Measurements from ENCODE around the gene SLC46A1. TPM values are rescaled to one million over a fixed set of nuclear protein-coding genes. Genes with fewer than 3 reads are reported as not detected.

The SLC46A1 gene
- total and polyA plus RNA-seq, 2 of the 13 experiments (the other 11 are each of a cell fraction or from before 2014, with no cell fraction given): 19.6 to 22.6 TPM

DNA sequence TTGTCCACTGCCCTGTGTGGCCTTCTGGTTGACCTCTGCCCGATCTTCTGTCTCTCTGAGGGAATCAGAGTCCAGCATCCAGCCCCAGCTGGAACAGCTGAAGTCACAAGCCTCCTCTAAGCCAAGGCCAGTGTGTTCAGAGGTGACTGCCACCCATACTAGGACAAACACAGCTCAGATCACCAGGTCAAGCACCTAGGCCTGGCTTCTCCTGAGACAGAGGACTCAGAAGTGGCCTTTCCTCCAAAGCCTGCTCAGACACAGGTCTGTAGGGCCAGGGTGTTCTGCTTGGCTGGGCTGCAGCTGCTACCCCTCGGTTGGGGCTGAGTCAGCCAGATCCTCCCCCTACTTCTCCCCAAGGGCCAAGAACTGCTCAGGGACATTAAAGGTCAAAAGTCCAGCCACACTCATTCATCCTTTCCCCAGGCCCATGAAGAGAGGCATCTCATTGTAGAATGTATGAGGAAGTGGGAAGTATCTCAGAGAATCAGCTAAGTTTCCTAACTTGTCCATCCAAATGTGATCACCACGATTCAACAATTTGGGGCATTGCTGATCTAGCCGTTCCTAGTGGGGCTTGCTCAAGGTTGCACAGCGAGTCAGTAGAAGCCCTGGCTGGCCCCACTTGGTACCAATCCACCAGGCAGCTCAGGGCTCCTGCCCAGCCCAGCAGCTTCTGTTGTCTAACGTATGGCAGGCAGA, 7.6 kb downstream of the SLC46A1 start (continued):
- TF ChIP-seq, protein P1, sequence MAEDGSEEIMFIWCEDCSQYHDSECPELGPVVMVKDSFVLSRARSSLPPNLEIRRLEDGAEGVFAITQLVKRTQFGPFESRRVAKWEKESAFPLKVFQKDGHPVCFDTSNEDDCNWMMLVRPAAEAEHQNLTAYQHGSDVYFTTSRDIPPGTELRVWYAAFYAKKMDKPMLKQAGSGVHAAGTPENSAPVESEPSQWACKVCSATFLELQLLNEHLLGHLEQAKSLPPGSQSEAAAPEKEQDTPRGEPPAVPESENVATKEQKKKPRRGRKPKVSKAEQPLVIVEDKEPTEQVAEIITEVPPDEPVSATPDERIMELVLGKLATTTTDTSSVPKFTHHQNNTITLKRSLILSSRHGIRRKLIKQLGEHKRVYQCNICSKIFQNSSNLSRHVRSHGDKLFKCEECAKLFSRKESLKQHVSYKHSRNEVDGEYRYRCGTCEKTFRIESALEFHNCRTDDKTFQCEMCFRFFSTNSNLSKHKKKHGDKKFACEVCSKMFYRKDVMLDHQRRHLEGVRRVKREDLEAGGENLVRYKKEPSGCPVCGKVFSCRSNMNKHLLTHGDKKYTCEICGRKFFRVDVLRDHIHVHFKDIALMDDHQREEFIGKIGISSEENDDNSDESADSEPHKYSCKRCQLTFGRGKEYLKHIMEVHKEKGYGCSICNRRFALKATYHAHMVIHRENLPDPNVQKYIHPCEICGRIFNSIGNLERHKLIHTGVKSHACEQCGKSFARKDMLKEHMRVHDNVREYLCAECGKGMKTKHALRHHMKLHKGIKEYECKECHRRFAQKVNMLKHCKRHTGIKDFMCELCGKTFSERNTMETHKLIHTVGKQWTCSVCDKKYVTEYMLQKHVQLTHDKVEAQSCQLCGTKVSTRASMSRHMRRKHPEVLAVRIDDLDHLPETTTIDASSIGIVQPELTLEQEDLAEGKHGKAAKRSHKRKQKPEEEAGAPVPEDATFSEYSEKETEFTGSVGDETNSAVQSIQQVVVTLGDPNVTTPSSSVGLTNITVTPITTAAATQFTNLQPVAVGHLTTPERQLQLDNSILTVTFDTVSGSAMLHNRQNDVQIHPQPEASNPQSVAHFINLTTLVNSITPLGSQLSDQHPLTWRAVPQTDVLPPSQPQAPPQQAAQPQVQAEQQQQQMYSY (CRISPR knock-in tag; IDR thresholded peaks at IDR 0.05): no peak
- TF ChIP-seq HNF4A (CRISPR knock-in tag; IDR thresholded peaks at IDR 0.05) (peak; percentile 69), IRF2 (CRISPR knock-in tag; IDR thresholded peaks at IDR 0.05) (no peak), ZNF552 (CRISPR knock-in tag; IDR thresholded peaks at IDR 0.05; ENCODE audit: borderline replicate concordance) (0 out of 2 replicates have a peak, but pooled peaks have one; percentile 52), NFE2L1 (CRISPR knock-in tag; IDR thresholded peaks at IDR 0.05; ENCODE audit: borderline replicate concordance) (no peak), SKI (IDR thresholded peaks at IDR 0.05; ENCODE audit: partially characterized antibody) (peak; percentile 18), SRY (CRISPR knock-in tag; IDR thresholded peaks at IDR 0.05) (no peak), ZNF839 (CRISPR knock-in tag; IDR thresholded peaks at IDR 0.05; ENCODE audit: borderline replicate concordance) (no peak), TBP (CRISPR knock-in tag; IDR thresholded peaks at IDR 0.05) (no peak), ZNF761 (CRISPR knock-in tag; conservative IDR thresholded peaks at IDR 0.05) (no peak), ZNF354B (CRISPR knock-in tag; IDR thresholded peaks at IDR 0.05) (no peak), ZNF577 (CRISPR knock-in tag; IDR thresholded peaks at IDR 0.05; ENCODE audit: borderline replicate concordance, low read depth) (no peak), ZNF432 (CRISPR knock-in tag; IDR thresholded peaks at IDR 0.05; ENCODE audit: borderline replicate concordance) (no peak), ZNF766 (CRISPR knock-in tag; IDR thresholded peaks at IDR 0.05; ENCODE audit: borderline replicate concordance) (0 out of 2 replicates have a peak, but pooled peaks have one; percentile 65), HDAC1 (CRISPR knock-in tag; IDR thresholded peaks at IDR 0.05) (no peak; the same call in 1 of the 2 replicates)
- TF ChIP-seq, protein P2, sequence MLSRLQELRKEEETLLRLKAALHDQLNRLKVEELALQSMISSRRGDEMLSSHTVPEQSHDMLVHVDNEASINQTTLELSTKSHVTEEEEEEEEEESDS (CRISPR knock-in tag; IDR thresholded peaks at IDR 0.05; ENCODE audit: borderline replicate concordance): no peak
- TF ChIP-seq, protein P3, sequence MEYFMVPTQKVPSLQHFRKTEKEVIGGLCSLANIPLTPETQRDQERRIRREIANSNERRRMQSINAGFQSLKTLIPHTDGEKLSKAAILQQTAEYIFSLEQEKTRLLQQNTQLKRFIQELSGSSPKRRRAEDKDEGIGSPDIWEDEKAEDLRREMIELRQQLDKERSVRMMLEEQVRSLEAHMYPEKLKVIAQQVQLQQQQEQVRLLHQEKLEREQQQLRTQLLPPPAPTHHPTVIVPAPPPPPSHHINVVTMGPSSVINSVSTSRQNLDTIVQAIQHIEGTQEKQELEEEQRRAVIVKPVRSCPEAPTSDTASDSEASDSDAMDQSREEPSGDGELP (IDR thresholded peaks at IDR 0.05; ENCODE audit: borderline replicate concordance, low read depth): peak; percentile 80; the same call in 1 of the 2 replicates
- TF ChIP-seq, protein P4, sequence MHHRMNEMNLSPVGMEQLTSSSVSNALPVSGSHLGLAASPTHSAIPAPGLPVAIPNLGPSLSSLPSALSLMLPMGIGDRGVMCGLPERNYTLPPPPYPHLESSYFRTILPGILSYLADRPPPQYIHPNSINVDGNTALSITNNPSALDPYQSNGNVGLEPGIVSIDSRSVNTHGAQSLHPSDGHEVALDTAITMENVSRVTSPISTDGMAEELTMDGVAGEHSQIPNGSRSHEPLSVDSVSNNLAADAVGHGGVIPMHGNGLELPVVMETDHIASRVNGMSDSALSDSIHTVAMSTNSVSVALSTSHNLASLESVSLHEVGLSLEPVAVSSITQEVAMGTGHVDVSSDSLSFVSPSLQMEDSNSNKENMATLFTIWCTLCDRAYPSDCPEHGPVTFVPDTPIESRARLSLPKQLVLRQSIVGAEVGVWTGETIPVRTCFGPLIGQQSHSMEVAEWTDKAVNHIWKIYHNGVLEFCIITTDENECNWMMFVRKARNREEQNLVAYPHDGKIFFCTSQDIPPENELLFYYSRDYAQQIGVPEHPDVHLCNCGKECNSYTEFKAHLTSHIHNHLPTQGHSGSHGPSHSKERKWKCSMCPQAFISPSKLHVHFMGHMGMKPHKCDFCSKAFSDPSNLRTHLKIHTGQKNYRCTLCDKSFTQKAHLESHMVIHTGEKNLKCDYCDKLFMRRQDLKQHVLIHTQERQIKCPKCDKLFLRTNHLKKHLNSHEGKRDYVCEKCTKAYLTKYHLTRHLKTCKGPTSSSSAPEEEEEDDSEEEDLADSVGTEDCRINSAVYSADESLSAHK (CRISPR knock-in tag; IDR thresholded peaks at IDR 0.05; ENCODE audit: borderline replicate concordance): no peak
- TF ChIP-seq, protein P5, sequence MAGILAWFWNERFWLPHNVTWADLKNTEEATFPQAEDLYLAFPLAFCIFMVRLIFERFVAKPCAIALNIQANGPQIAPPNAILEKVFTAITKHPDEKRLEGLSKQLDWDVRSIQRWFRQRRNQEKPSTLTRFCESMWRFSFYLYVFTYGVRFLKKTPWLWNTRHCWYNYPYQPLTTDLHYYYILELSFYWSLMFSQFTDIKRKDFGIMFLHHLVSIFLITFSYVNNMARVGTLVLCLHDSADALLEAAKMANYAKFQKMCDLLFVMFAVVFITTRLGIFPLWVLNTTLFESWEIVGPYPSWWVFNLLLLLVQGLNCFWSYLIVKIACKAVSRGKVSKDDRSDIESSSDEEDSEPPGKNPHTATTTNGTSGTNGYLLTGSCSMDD (CRISPR knock-in tag; IDR thresholded peaks at IDR 0.05): no peak
- TF ChIP-seq, protein P6, sequence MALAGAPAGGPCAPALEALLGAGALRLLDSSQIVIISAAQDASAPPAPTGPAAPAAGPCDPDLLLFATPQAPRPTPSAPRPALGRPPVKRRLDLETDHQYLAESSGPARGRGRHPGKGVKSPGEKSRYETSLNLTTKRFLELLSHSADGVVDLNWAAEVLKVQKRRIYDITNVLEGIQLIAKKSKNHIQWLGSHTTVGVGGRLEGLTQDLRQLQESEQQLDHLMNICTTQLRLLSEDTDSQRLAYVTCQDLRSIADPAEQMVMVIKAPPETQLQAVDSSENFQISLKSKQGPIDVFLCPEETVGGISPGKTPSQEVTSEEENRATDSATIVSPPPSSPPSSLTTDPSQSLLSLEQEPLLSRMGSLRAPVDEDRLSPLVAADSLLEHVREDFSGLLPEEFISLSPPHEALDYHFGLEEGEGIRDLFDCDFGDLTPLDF (CRISPR knock-in tag; IDR thresholded peaks at IDR 0.05): no peak
